Activated CD8-positive, alpha-beta memory T cell treated with anti-CD3 and anti-CD28 coated beads, Interleukin-2, amount 50 U/mL, for 24 hours (primary cell): ENCODE data around the gene GYG2.
"Not testable (repeated sequence)": the region's sequence is repeated elsewhere in the genome, so short reads cannot be mapped to it uniquely, and the experiment has no call there.

ENCODE experiments used
- DNase-seq: peaks from one replicate; pipeline ENCODE4 v3.0.0-alpha.2; 2020; ENCODE audit errors: extremely low read depth

Gene GYG2

DNA sequence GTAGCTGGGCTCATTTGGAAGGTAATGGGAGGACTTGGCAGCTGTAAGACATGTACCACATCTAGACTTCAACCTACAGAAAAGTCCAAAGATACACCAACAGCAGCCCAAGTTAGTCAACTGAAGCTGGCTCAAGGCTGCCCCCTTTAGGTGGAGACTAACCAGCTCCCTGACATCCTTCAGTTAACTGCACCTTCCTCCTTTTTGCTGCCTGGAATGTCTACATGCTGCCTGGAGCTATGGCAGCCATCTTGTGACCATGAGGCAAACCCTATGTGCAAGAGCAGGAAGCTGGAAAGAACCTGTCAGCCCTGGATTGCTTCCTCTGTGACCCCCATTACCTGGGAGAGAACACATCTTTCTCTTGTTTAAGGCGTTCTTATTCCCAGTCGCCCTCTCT lies 74.6 kb downstream of the GYG2 start:
- no peak for DNase-seq

DNA sequence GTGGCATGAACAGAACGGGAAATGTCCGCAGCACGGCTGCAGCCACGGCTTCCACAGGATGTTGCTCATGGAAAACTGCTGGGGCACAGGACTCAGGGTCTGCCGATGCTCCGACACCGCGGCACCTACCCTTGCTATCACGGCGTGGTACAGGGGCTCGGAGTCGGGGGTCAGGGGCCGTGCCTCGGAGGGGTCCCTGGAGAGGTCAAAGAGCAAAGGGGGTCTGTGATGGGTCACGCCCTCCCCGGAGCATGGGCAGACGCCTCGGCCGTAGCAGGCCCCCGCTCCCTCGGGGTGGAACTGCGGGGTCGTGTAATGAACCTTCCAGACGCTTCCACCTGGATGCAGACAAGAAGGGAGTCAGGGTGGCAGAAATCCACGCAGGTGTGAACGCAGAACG lies 78.6 kb downstream of the GYG2 start:
- no peak for DNase-seq

DNA sequence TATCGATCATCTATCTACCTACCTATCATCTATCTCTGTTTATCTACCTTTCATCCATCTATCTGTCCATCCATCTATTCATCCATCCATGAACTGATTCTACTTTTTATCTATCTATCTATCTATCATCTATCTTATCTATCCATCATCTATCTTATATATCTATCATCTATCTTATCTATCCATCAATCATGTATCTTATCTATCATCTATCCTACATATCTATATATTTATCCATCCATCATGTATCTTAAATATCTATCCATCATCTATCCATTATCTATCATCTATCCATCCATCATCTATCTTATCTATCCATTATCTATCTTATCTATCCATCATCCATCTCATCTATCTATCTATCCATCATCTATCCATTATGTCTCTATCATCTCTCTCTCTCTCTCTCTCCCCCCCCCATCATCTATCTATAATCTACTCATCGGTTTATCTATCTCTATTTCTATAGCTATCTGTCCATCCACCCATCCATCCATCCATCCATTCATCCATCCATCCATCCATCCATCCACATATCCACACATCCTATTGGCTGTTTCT lies 79.5 kb downstream of the GYG2 start:
- no peak for DNase-seq

DNA sequence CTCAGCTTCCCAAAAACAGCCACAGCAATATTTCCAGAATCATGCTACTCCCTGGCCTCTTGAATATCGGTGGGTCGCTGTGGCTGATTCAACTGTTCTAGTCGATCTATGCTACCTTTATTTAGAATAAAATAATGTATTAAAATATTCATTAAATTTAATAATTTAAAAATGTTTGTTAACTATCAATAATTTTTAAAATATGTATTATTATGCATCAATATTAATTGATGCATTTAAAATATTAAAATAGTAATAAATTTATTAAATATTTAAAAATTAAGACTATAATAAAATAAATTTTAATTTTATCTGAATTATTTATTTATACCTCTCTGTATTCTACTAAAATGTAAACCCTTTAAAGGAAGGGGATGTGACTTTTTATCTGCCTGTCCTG lies 81.4 kb downstream of the GYG2 start:
- no peak for DNase-seq

DNA sequence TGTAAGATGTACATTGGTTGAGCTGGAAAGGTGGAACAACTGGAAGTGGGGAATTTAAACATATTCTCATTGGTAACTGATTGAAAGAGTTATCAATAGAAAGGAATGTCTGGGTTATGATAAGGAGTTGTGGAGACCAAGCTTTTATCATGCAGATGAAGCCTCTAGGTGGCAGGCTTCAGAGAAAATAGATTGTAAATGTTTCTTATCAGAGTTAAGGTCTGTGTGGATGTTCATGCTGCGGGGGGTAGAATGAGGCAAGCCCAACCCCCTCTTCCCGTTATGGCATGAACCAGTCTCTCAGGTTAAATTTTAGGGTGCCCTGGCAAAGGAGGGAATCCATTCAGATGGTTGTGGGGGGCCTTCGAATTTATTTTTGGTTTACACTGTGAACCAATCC lies 84.4 kb downstream of the GYG2 start:
- no peak for DNase-seq

DNA sequence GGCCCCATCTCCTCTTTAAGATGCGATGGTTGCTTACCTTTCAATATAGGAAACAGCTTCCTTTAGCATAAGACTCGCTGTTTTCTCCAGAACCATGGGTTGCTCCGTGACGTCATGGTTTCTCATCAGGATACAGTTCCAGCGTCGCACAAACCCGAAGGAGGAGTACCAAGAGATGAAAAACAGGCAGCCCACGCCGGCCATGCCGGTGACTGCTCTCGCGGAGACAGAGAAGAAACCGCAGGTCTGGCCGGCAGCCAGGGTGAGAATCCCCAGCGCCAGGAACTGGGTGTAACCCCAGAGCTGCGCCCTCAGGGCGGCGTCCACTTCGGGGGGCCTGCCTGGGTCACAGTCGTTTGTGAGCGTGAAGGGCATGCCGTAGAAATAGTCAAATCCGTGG lies 89.0 kb downstream of the GYG2 start:
- DNase-seq = no peak

DNA sequence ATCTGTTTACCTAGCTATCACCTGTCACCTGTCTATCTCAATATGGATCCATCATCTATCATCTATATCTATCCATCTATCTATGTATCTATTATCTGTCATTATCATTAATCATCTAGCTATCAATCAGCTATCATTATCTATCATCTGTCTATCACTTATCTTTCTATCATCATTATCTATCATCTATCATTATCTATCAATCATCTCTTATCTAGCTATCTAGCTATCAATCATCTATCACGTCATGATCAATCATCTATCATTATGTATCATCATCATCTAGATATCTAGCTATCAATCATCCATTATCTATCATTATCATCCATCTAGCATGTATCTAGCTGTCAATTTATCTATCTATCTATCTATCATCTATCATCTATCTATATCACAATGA lies 92.5 kb downstream of the GYG2 start:
- no peak for DNase-seq

DNA sequence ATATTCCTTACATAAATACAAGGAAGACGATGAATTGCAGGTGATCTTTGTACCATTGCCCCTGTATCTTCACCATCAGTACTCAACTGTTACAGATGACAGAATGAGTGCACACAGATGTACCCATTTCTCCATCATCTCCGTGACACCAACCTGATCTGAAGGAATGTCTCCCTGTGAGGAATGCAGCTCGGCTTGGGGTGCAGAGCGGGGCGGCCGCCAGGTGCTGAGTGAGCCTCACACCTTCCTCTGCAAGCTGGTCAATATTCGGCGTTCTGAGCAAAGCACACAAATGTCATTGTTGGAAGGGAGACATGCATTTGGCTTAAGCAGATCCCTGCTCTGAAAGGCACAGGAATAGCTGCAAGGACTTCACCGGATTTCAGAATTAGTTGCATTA lies 93.0 kb downstream of the GYG2 start:
- no peak for DNase-seq

DNA sequence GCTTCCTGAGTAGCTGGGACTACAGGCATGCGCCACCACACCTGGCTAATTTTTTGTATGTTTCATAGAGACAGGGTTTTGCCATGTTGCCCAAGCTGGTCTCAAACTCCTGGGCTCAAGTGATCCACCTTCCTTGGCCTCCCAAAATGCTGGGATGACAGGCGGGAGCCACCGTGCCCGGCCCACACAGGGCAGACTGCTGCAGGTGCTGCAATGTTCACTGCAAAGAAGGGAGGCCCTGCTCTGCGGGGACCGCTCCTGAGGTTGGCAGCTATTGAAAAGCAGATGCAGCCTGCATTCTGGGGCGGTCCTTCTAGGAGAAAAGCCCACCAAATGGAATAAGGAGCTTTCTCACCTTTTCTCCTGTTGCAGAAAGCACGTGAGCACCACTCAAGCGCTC lies 95.4 kb downstream of the GYG2 start:
- DNase-seq = no peak

DNA sequence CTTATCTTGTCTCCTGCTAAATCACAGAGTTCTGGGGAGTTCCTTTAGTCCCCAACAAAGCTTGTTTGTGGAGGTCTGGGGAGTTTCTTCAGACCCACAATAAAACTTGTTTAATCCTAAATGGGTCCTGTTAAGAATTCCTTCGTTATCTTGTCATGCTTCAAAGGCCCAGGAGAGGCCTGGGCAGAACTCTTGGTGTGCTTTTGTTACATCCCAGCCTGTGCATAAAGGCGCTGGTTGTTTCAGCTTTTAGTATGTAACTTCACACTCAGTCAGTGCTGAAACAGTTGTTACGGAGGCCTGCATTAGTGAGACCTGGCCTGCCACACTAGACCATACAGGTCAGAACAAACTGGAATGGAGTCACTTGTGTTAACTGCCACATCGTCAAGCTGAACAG lies 97.5 kb downstream of the GYG2 start:
- not testable (repeated sequence) for DNase-seq

DNA sequence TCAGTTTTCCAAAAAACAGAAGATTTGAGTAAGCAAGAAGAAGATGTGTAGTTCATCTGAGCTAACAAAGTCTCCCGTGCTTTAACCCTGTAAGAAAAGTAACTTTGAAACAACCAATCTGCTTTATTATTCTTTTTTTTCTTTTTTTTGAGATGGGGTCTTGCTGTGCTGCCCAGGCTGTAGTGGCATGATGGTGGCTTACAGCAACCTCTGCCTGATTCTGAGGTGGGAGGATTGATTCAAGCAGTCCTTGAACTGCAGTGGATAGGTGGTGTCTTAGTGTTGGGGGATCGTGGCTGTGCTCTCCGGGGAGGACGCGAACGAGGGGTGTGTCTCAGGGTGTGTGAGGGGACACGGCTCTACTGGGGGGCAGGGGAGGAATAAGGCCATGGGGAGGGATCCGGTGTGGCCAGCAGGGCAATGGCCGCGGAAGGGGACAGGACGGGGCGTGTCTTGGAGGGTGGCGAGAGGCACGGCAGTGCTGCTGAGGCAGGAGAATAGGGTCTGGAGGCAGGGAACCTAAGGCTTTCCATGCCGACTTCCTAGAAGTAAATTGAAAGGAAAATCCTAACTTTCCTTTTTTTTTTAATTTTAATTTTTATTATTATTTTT lies 98.0 kb downstream of the GYG2 start:
- no peak for DNase-seq

DNA sequence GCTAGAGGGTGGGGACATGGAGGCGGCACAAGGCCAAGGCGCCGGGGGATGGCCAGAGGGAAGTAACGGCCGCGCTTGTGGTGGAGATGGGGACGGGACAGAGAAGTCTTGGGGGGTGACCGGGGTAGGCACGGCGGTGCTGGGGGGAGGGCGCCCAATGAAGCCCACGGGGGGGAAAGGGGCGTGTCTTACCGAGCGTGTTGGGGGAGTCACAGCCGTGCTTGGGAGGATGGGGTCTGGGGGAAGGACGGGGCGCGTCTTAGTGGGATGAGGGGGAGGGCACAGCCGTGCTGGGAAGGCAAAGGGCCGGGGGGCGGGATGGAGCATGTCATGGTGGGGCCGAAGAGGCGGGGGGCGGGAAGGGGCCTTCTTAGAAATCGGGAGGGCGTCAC lies 99.5 kb downstream of the GYG2 start:
- no peak for DNase-seq

DNA sequence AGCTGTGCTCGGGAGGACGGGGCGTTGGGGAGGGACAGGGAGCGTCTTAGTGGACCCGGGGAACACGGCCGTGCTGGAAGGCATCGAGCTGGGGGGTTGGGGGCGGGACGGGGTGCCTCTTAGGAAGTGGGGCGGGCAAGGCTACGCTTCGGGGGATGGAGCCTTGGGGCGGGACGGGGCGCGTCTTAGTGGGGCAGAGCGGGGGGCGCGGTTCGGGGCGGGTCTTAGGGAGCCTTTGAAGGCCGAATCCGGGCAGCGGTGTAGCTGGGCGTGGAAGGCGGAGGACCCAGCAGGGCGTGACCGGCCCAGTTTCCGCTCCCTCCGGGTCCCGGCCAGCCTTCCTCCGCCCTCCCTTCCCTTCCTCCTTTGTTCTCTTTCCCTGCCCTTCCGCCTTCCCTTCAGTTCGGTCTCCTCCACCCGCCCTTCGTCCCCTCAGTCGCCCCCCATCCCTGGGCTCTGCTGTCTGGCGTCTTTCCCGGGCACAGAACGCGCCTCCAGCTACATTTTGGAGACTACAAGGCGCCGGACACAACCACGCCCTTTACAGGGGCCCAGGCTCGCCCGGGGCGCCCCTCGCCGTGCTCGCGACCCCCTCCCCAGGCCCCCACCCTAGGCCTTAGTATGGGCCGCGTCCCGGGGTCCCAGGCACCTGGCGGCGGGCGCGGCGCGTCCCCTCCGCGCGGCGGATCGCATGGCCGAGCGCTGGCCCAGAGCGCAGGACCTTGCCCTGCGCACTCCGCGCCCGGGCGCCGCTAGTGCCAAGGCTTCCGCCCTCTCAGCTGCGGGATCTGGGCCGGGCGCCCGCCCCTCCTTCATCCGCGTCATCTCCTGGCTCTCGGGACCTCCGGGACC lies 100.1 kb downstream of the GYG2 start, which contains the start of gene ARSD:
Gene ARSD, minus strand, starts transcription at position 757 of the 852 bp plus-strand sequence. Its CDS starts 64 bp downstream, at position 693.
- DNase-seq = peak; percentile 8

DNA sequence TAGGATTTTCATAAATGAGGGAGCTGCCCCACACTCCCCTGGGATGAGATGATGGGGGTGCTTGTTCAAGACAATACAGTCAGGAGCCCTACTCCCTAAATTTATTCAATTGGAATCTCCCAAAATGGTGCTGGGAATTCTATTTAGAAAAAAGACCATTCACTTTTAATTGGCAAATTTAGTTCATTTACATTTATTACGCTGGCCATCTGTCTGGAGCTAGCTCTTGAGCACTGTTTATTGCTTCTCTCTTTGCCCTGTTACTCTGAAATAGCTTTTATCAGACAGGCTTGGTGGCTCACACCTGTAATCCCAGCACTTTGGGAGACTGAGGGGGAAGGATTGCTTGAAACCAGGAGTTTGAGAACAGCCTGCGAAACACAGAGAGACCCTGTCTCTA lies 102.4 kb downstream of the GYG2 start:
- no peak for DNase-seq

DNA sequence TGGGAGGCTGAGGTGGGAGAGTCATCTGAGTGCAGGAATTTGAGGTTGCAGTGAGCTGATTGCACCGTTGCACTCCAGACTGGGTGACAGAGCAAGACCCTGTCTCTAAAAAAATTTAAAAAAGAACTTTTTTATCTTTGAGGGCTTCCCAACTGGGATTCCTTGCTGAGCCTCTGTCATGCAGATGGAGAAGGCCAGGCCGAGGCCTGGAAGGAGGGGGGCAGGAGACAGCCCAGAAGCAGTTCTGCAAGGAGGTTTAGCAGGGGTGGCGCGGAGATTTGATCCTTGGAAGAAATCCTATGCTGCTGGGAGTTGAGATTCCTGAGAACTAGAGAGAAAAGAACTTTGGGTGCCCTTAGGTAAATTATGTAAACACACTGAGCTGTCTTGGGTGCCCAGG lies 102.9 kb downstream of the GYG2 start:
- no peak for DNase-seq
